ENCODE results near the gene MRO. TPM values are rescaled to one million over a fixed set of nuclear protein-coding genes. Genes with fewer than 3 reads are reported as not detected.
"Not testable (repeated sequence)": the region's sequence is repeated elsewhere in the genome, so short reads cannot be mapped to it uniquely, and the experiment has no call there.

Gene MRO
- total RNA-seq, 1 experiment from 2014 or later, result not detected

DNA sequence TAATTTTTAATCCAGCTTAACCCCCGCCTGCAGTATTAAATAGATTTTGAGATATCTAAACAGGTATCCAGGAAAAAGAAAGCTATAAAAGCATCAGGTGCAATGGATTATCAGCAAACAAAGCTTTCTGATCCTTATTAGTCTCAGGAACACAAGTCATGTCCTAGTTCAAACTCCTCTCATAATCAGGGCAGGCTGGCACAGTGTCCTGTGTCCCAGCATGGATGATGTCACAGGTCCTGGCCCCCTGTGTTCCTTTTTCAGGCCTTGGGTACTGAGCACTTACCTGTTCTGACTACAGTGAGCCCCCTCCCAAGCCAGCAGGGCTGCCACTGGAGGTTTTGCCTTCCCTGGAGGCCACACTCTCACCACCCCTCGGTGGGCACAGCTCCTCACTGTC is 19.5 kb upstream of the MRO start:
- intact Hi-C loops (cut with micrococcal nuclease; ENCODE audit: unreplicated experiment) (no loop called here), in situ Hi-C loops (cut with HindIII; ENCODE audit: low pct_unique_long_range_greater_than_20kb, low sequenced_read_pairs) (no loop called here)
- no peak for ATAC-seq
- H3K36me3 ChIP-seq (ENCODE audit: control insufficient read depth, insufficient read depth, low read length), result no peaks in the 10 kb centered on the region
- no peaks in the 10 kb centered on the region for H3K4me1 ChIP-seq (ENCODE audit: control insufficient read depth, insufficient read depth, low read length)
- ChIA-PET CTCF (interaction anchor here (0.6 kb wide), 1 partner anchor 217 kb away, joined by 11 read pairs; no protein-coding TSS in a partner anchor), POLR2A (no interaction called here)
- H3K27me3 ChIP-seq (ENCODE audit: control insufficient read depth, insufficient read depth, low read length), result no peaks in the 10 kb centered on the region
- no peak overlapping the region for H3K27ac ChIP-seq (ENCODE audit: low read length)
- no peaks in the 10 kb centered on the region for H3K9me3 ChIP-seq (ENCODE audit: control insufficient read depth, insufficient read depth, low read depth, low read length)
- DNase-seq (ENCODE audit: low read depth, low spot score), result no peak
- TF ChIP-seq, protein P1, sequence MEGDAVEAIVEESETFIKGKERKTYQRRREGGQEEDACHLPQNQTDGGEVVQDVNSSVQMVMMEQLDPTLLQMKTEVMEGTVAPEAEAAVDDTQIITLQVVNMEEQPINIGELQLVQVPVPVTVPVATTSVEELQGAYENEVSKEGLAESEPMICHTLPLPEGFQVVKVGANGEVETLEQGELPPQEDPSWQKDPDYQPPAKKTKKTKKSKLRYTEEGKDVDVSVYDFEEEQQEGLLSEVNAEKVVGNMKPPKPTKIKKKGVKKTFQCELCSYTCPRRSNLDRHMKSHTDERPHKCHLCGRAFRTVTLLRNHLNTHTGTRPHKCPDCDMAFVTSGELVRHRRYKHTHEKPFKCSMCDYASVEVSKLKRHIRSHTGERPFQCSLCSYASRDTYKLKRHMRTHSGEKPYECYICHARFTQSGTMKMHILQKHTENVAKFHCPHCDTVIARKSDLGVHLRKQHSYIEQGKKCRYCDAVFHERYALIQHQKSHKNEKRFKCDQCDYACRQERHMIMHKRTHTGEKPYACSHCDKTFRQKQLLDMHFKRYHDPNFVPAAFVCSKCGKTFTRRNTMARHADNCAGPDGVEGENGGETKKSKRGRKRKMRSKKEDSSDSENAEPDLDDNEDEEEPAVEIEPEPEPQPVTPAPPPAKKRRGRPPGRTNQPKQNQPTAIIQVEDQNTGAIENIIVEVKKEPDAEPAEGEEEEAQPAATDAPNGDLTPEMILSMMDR (IDR thresholded peaks at IDR 0.05), result no peak
- TF ChIP-seq POLR2AphosphoS5 (IDR thresholded peaks at IDR 0.05; ENCODE audit: low read depth, low read length) (no peak), TCF7L2 (IDR thresholded peaks at IDR 0.05; ENCODE audit: low read depth, low read length) (no peak), SIN3A (IDR thresholded peaks at IDR 0.05; ENCODE audit: borderline replicate concordance, insufficient read depth, low read depth, low read length) (no peak)
- TF ChIP-seq, protein P2, sequence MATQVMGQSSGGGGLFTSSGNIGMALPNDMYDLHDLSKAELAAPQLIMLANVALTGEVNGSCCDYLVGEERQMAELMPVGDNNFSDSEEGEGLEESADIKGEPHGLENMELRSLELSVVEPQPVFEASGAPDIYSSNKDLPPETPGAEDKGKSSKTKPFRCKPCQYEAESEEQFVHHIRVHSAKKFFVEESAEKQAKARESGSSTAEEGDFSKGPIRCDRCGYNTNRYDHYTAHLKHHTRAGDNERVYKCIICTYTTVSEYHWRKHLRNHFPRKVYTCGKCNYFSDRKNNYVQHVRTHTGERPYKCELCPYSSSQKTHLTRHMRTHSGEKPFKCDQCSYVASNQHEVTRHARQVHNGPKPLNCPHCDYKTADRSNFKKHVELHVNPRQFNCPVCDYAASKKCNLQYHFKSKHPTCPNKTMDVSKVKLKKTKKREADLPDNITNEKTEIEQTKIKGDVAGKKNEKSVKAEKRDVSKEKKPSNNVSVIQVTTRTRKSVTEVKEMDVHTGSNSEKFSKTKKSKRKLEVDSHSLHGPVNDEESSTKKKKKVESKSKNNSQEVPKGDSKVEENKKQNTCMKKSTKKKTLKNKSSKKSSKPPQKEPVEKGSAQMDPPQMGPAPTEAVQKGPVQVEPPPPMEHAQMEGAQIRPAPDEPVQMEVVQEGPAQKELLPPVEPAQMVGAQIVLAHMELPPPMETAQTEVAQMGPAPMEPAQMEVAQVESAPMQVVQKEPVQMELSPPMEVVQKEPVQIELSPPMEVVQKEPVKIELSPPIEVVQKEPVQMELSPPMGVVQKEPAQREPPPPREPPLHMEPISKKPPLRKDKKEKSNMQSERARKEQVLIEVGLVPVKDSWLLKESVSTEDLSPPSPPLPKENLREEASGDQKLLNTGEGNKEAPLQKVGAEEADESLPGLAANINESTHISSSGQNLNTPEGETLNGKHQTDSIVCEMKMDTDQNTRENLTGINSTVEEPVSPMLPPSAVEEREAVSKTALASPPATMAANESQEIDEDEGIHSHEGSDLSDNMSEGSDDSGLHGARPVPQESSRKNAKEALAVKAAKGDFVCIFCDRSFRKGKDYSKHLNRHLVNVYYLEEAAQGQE (IDR thresholded peaks at IDR 0.05; ENCODE audit: insufficient read depth in 1 of 2, low read depth in 2 of 2, low read length in 1 of 2), result no peak
- no peak overlapping the region for H3K4me3 ChIP-seq (ENCODE audit: low read depth in 2 of 2, low read length in 2 of 2)
- no TSS peak for BruUV-seq (replicated peaks)

DNA sequence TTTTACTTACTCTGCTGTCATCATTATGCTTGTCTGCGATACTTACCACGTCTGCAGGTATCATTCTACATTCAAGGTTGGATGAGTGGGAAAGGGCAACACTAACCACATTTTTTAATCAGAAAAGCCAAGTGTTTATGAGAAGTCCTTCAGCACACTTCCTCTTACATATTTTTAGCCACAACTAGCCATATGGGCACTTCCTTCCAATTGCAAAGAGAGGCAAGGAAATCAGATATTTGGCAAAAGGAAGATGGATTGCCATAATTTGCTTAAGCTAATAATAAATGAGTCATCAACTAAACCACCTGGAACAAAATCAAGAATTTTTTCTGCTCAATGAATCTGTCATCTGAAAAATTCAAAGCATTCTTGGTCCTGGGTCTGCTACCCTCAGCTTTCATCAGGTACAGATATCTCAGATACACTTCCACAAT is 16.7 kb upstream of the MRO start:
- H3K4me3 ChIP-seq (ENCODE audit: low read depth in 2 of 2, low read length in 2 of 2), result no peak overlapping the region
- intact Hi-C loops (cut with micrococcal nuclease; ENCODE audit: unreplicated experiment), result no loop called here

DNA sequence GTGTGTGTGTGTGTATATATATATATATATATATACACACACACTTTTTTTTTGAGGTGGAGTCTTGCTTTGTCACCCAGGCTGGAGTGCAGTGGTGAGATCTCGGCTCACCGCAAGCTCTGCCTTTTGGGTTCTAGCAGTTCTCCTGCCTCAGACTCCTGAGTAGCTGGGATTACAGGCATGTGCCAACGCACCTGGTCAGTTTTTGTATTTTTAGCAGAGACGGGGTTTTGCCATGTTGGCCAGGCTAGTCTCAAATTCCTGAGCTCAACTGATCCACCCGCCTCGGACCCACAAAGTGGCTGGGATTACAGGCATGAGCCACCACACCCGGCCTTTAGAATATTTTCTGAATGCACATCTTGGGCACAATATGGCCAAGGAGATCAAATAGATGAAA is 13.7 kb upstream of the MRO start:
- H3K27ac ChIP-seq (ENCODE audit: low read length); H3K4me3 ChIP-seq (ENCODE audit: low read depth in 2 of 2, low read length in 2 of 2); H3K36me3 ChIP-seq (ENCODE audit: control insufficient read depth, insufficient read depth, low read length); intact Hi-C loops (cut with micrococcal nuclease; ENCODE audit: unreplicated experiment); POLR2A ChIA-PET; H3K27me3 ChIP-seq (ENCODE audit: control insufficient read depth, insufficient read depth, low read length); CTCF ChIA-PET; ATAC-seq; in situ Hi-C loops (cut with HindIII; ENCODE audit: low pct_unique_long_range_greater_than_20kb, low sequenced_read_pairs); H3K9me3 ChIP-seq (ENCODE audit: control insufficient read depth, insufficient read depth, low read depth, low read length); H3K4me1 ChIP-seq (ENCODE audit: control insufficient read depth, insufficient read depth, low read length); BruUV-seq (replicated peaks); DNase-seq (ENCODE audit: low read depth, low spot score): not testable (repeated sequence)

More for the DNA sequence above, 16.7 kb upstream of the MRO start:
- Histone ChIP-seq H3K9me3 (ENCODE audit: control insufficient read depth, insufficient read depth, low read depth, low read length) (no peaks in the 10 kb centered on the region), H3K4me1 (ENCODE audit: control insufficient read depth, insufficient read depth, low read length) (no peaks in the 10 kb centered on the region), H3K27ac (ENCODE audit: low read length) (no peak overlapping the region), H3K27me3 (ENCODE audit: control insufficient read depth, insufficient read depth, low read length) (no peaks in the 10 kb centered on the region), H3K36me3 (ENCODE audit: control insufficient read depth, insufficient read depth, low read length) (no peaks in the 10 kb centered on the region)
- no peak for ATAC-seq
- no peak for DNase-seq (ENCODE audit: low read depth, low spot score)
- POLR2A ChIA-PET, result interaction anchor here (0.6 kb wide), 1 partner anchor 333 kb away, joined by 3 read pairs; no protein-coding TSS in a partner anchor
- TF ChIP-seq, protein P2 (IDR thresholded peaks at IDR 0.05; ENCODE audit: insufficient read depth in 1 of 2, low read depth in 2 of 2, low read length in 1 of 2), result no peak
- TF ChIP-seq POLR2AphosphoS5 (IDR thresholded peaks at IDR 0.05; ENCODE audit: low read depth, low read length), result no peak
- no TSS peak for BruUV-seq (replicated peaks)
- in situ Hi-C loops (cut with HindIII; ENCODE audit: low pct_unique_long_range_greater_than_20kb, low sequenced_read_pairs), result no loop called here
- CTCF ChIA-PET, result no interaction called here
